GM23338 (cell line): ENCODE measurements around the gene ACO2. TPM values are rescaled to one million over a fixed set of nuclear protein-coding genes. Genes with fewer than 3 reads are reported as not detected.

Source experiments
- ATAC-seq: fragments of 200-7000 bp; cut with Tn5 transposase; 3 replicates; pipeline ENCODE4 v1.9.1; 2020
- DNase-seq: peaks from one replicate; pipeline ENCODE4 v3.0.0-alpha.2; 2015; ENCODE audit warnings: low spot score
- H2AFZ ChIP-seq: fragments of 200-600 bp; sonication (generic); 2 replicates; pipeline ENCODE4 v1.8.0; 2016; ENCODE audit warnings: antibody characterized with exemption, mild to moderate bottlenecking, moderate library complexity
- H3F3A ChIP-seq: fragments of 200-600 bp; sonication (generic); replicated peaks from 2 replicates; pipeline ENCODE4 v1.8.0; 2017; ENCODE audit warnings: antibody characterized with exemption, mixed run types, low read depth
- H3K27ac ChIP-seq: fragments of 200-600 bp; sonication (generic); 2 replicates; pipeline ENCODE4 v1.6.1; 2016; ENCODE audit warnings: low read depth
- H3K27me3 ChIP-seq: fragments of 200-600 bp; sonication (generic); 2 replicates; pipeline ENCODE4 v1.8.0; 2016; ENCODE audit warnings: mild to moderate bottlenecking, mixed run types, moderate library complexity; ENCODE audit not compliant: insufficient read depth
- H3K36me3 ChIP-seq: fragments of 200-600 bp; sonication (generic); 2 replicates; pipeline ENCODE4 v1.8.0; 2016; ENCODE audit warnings: mild to moderate bottlenecking; ENCODE audit not compliant: insufficient read depth
- H3K4me1 ChIP-seq: fragments of 200-600 bp; sonication (generic); 2 replicates; pipeline ENCODE4 v1.8.0; 2016; ENCODE audit warnings: mild to moderate bottlenecking, moderate library complexity; ENCODE audit not compliant: insufficient read depth
- H3K4me2 ChIP-seq: fragments of 200-600 bp; sonication (generic); 2 replicates; pipeline ENCODE4 v1.7.1; 2017; ENCODE audit warnings: mixed run types
- H3K4me3 ChIP-seq: fragments of 200-600 bp; sonication (generic); 2 replicates; pipeline ENCODE4 v1.6.1; 2016; ENCODE audit warnings: mixed run types
- H3K79me2 ChIP-seq: fragments of 200-600 bp; sonication (generic); replicated peaks from 2 replicates; pipeline ENCODE4 v1.8.0; 2017; ENCODE audit warnings: mild to moderate bottlenecking; ENCODE audit not compliant: insufficient read depth
- H3K9me2 ChIP-seq: fragments of 200-600 bp; sonication (generic); 2 replicates; pipeline ENCODE4 v1.8.0; 2017; ENCODE audit not compliant: insufficient read depth
- H4K20me1 ChIP-seq: fragments of 200-600 bp; sonication (generic); replicated peaks from 2 replicates; pipeline ENCODE4 v1.8.0; 2017; ENCODE audit warnings: mild to moderate bottlenecking; ENCODE audit not compliant: insufficient read depth
- H3K27ac Mint-ChIP-seq: 2 replicates; pipeline ENCODE4 v1.8.0; 2020; ENCODE audit warnings: inconsistent platforms, mild to moderate bottlenecking, moderate library complexity, mixed read lengths
- H3K27me3 Mint-ChIP-seq: 3 replicates; pipeline ENCODE4 v1.8.0; 2022; ENCODE audit warnings: low read depth, mild to moderate bottlenecking, moderate library complexity, mixed read lengths, inconsistent platforms; ENCODE audit not compliant: insufficient read depth, poor library complexity
- H3K36me3 Mint-ChIP-seq: 3 replicates; pipeline ENCODE4 v1.8.0; 2021; ENCODE audit warnings: low read depth, mild to moderate bottlenecking, inconsistent platforms, moderate library complexity, mixed read lengths
- H3K4me1 Mint-ChIP-seq: 3 replicates; pipeline ENCODE4 v1.8.0; 2020; ENCODE audit warnings: mild to moderate bottlenecking, inconsistent platforms, mixed read lengths
- H3K4me3 Mint-ChIP-seq: 3 replicates; pipeline ENCODE4 v1.8.0; 2021; ENCODE audit warnings: moderate library complexity, mild to moderate bottlenecking, inconsistent platforms, mixed read lengths
- H3K9me3 Mint-ChIP-seq: 3 replicates; pipeline ENCODE4 v1.8.0; 2020; ENCODE audit warnings: moderate library complexity, mild to moderate bottlenecking, inconsistent platforms, mixed read lengths
- CTCF ChIP-seq, 2 experiments: fragments of 200-600 bp in 1 of 2; sonication (generic) in 1 of 2; conservative IDR thresholded peaks; 2 replicates each; pipeline versions ENCODE4 v1.5.1 to v1.6.1; 2016 to 2017; ENCODE audit warnings: antibody characterized with exemption in 2 of 2, low read depth in 2 of 2, mild to moderate bottlenecking in 2 of 2, moderate library complexity in 1 of 2
- JUNB ChIP-seq: IDR thresholded peaks from one replicate; pipeline ENCODE4 v1.6.1; 2016; ENCODE audit warnings: antibody characterized with exemption; ENCODE audit not compliant: unreplicated experiment
- STAT1 ChIP-seq: IDR thresholded peaks from one replicate; pipeline ENCODE4 v1.6.1; 2016; ENCODE audit warnings: antibody characterized with exemption; ENCODE audit not compliant: unreplicated experiment
- ZNF114 ChIP-seq: fragments of 250-450 bp; sonication (Bioruptor Pico); IDR thresholded peaks from 2 replicates; pipeline ENCODE4 v1.5.0; 2020; ENCODE audit warnings: mild to moderate bottlenecking, moderate library complexity
- ZNF462 ChIP-seq: fragments of 250-450 bp; sonication (Bioruptor Pico); IDR thresholded peaks from 2 replicates; pipeline ENCODE4 v1.5.0; 2020; ENCODE audit warnings: mild to moderate bottlenecking, moderate library complexity
- polyA plus RNA-seq: library from polyadenylated mRNA; unstranded; fragments of >200 nt; fragmentation: Nextera tagmentation; extraction: Ambion mirVana; gene quantifications from 2 replicates; pipeline ENCODE4 v1.2.1, GENCODE V29; 2016
- total RNA-seq: library from RNA; depleted of rRNA; stranded (reverse); fragments of >200 nt; shearing (Covaris generic); gene quantifications from 2 replicates; pipeline ENCODE4 v1.2.3, GENCODE V29; 2014

ACO2 gene
- total and polyA plus RNA-seq, 2 experiments from 2014 or later: 36.2 to 79.7 TPM

- TF ChIP-seq ZNF462 (CRISPR knock-in tag) (no peak), CTCF (conservative IDR thresholded peaks at IDR 0.05; ENCODE audit: low read depth in 2 of 2) (no peak), STAT1 (no peak), ZNF114 (CRISPR knock-in tag) (no peak)
These were observed 55.3 kb downstream of the ACO2 start (continued) for GRCh38 chr22:41524251-41524661.

DNA sequence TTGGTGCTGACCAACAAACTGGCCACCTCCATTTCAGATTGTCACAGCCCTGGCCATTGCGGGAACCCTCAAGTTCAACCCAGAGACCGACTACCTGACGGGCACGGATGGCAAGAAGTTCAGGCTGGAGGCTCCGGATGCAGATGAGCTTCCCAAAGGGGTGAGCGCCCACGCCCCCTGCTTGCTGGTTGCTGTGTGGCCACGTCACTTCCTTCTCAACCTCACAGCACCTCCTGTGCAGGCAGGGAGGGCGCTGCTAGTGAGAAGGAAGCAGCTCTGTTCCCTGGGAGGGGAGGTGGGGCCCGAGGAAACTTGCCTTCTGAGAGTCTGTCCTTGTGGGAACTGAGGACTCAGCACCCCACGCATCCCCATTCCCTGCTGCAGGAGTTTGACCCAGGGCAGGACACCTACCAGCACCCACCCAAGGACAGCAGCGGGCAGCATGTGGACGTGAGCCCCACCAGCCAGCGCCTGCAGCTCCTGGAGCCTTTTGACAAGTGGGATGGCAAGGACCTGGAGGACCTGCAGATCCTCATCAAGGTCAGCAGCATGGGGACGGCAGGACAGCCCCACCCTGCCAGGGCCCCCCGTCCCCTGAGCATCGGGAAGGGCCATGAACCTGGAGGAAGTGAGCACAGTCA is 56.0 kb downstream of the ACO2 start:
- no peaks in the 10 kb centered on the region for H3K27me3 ChIP-seq
- ATAC-seq: peak; percentile 35
- peaks cover 8% of the 10 kb centered on the region for H4K20me1 ChIP-seq
- no peak overlapping the region for H3K4me3 Mint-ChIP-seq
- peak overlapping the region; percentile 59; the same call in 1 of the 2 replicates for H3K27ac Mint-ChIP-seq
- H2AFZ ChIP-seq: no peak overlapping the region
- 0 out of 2 replicates have a peak overlapping the region, but pooled peaks have one; percentile 74 for H3K27ac ChIP-seq
- no peaks in the 10 kb centered on the region for H3K4me1 ChIP-seq
- H3F3A ChIP-seq: peaks cover 30% of the 10 kb centered on the region
- TF ChIP-seq JUNB (no peak), CTCF (conservative IDR thresholded peaks at IDR 0.05; ENCODE audit: low read depth in 2 of 2) (peak in 1 of 2 experiments; percentile 48; a peak in 2 of 4 replicates)
- peaks cover 51% of the 10 kb centered on the region for H3K36me3 Mint-ChIP-seq
- no peak overlapping the region for H3K4me3 ChIP-seq
- H3K4me1 Mint-ChIP-seq: no peaks in the 10 kb centered on the region; the same call in 2 of the 3 replicates
- peaks cover 40% of the 10 kb centered on the region for H3K27me3 Mint-ChIP-seq
- no peak overlapping the region for H3K4me2 ChIP-seq
- DNase-seq: peak; percentile 58
- no peaks in the 10 kb centered on the region for H3K9me3 Mint-ChIP-seq
- H3K9me2 ChIP-seq: no peaks in the 10 kb centered on the region
- peaks cover 12% of the 10 kb centered on the region; the same call in 1 of the 2 replicates for H3K36me3 ChIP-seq
- H3K79me2 ChIP-seq: no peaks in the 10 kb centered on the region
